Neural cell (in vitro differentiated cells): ENCODE measurements around the gene KCNQ1OT1. TPM values are rescaled to one million over a fixed set of nuclear protein-coding genes. Genes with fewer than 3 reads are reported as not detected.

Experiments used
- H2AFZ ChIP-seq: fragments of 200-600, 300-800 bp; sonication (generic), shearing (Covaris generic); 2 replicates; pipeline ENCODE4 v1.6.0; 2014; ENCODE audit warnings: low read depth, mild to moderate bottlenecking, antibody characterized with exemption, low read length, moderate library complexity
- H3F3A ChIP-seq: fragments of 200-600 bp; shearing (Covaris generic); 2 replicates; pipeline ENCODE4 v1.6.1; 2016; ENCODE audit warnings: mild to moderate bottlenecking, moderate library complexity, mixed read lengths, antibody characterized with exemption, low read length; ENCODE audit not compliant: insufficient read depth, poor library complexity, severe bottlenecking
- H3K27ac ChIP-seq: fragments of 200-600, 300-800 bp; sonication (generic), shearing (Covaris generic); 2 replicates; pipeline ENCODE4 v1.5.1; 2014; ENCODE audit warnings: mild to moderate bottlenecking, low read length, moderate library complexity
- H3K27me3 ChIP-seq: fragments of 300-800, 200-600 bp; sonication (generic), shearing (Covaris generic); 2 replicates; pipeline ENCODE4 v1.6.0; 2014; ENCODE audit warnings: mild to moderate bottlenecking, low read depth, low read length, moderate library complexity; ENCODE audit not compliant: insufficient read depth
- H3K36me3 ChIP-seq: fragments of 300-800, 200-600 bp; sonication (generic), shearing (Covaris generic); 2 replicates; pipeline ENCODE4 v1.5.1; 2014; ENCODE audit warnings: mild to moderate bottlenecking, antibody characterized with exemption, low read length, moderate library complexity; ENCODE audit not compliant: insufficient read depth
- H3K4me2 ChIP-seq: fragments of 300-800, 200-600 bp; sonication (generic), shearing (Covaris generic); 2 replicates; pipeline ENCODE4 v1.6.0; 2014; ENCODE audit warnings: mild to moderate bottlenecking, low read length
- H3K4me3 ChIP-seq: fragments of 300-800, 200-600 bp; sonication (generic), shearing (Covaris generic); 2 replicates; pipeline ENCODE4 v1.5.1; 2014; ENCODE audit warnings: mild to moderate bottlenecking, low read length, moderate library complexity
- H3K79me2 ChIP-seq: fragments of 200-600 bp; shearing (Covaris generic); replicated peaks from 2 replicates; pipeline ENCODE4 v1.6.0; 2014; ENCODE audit warnings: mild to moderate bottlenecking, low read length, moderate library complexity; ENCODE audit not compliant: insufficient read depth
- H3K9ac ChIP-seq: fragments of 300-800, 200-600 bp; sonication (generic), shearing (Covaris generic); 2 replicates; pipeline ENCODE4 v1.6.1; 2016; ENCODE audit warnings: mild to moderate bottlenecking, low read length, mixed read lengths
- H3K9me2 ChIP-seq: fragments of 200-600 bp; shearing (Covaris generic); 2 replicates; pipeline ENCODE4 v1.6.1; 2016; ENCODE audit warnings: mild to moderate bottlenecking, low read length, mixed read lengths; ENCODE audit not compliant: insufficient read depth
- H3K9me3 ChIP-seq: fragments of 200-600, 300-800 bp; sonication (generic), shearing (Covaris generic); 2 replicates; pipeline ENCODE4 v1.6.1; 2016; ENCODE audit warnings: mild to moderate bottlenecking, mixed run types, low read length, moderate library complexity, mixed read lengths
- H4K20me1 ChIP-seq: fragments of 200-600 bp; shearing (Covaris generic); 2 replicates; pipeline ENCODE4 v1.6.1; 2016; ENCODE audit warnings: mild to moderate bottlenecking, mixed run types; ENCODE audit not compliant: insufficient read depth
- EP300 ChIP-seq: fragments of 450-650 bp; conservative IDR thresholded peaks from 2 replicates; pipeline ENCODE4 v1.6.1; 2014; ENCODE audit warnings: antibody characterized with exemption, mild to moderate bottlenecking, moderate library complexity; ENCODE audit not compliant: poor library complexity, severe bottlenecking
- EZH2 ChIP-seq: fragments of 200-600, 300-800 bp; shearing (Covaris generic), sonication (generic); IDR thresholded peaks from 2 replicates; pipeline ENCODE4 v1.6.1; 2014; ENCODE audit warnings: antibody characterized with exemption, low read length, borderline replicate concordance, mild to moderate bottlenecking; ENCODE audit not compliant: insufficient read depth, poor library complexity, severe bottlenecking
- MXI1 ChIP-seq: fragments of 450-650 bp; conservative IDR thresholded peaks from 2 replicates; pipeline ENCODE4 v1.6.1; 2014; ENCODE audit warnings: antibody characterized with exemption, mild to moderate bottlenecking; ENCODE audit not compliant: poor library complexity, severe bottlenecking
- POLR2AphosphoS5 ChIP-seq: IDR thresholded peaks from 2 replicates; pipeline ENCODE4 v1.6.1; 2012
- RAD21 ChIP-seq: fragments of 450-650 bp; conservative IDR thresholded peaks from 2 replicates; pipeline ENCODE4 v1.6.1; 2014; ENCODE audit warnings: antibody characterized with exemption, mild to moderate bottlenecking, moderate library complexity
- REST ChIP-seq: IDR thresholded peaks from 2 replicates; pipeline ENCODE4 v1.6.1; 2012; ENCODE audit warnings: borderline replicate concordance
- SMC3 ChIP-seq: fragments of 450-650 bp; conservative IDR thresholded peaks from 2 replicates; pipeline ENCODE4 v1.6.1; 2014; ENCODE audit warnings: antibody characterized with exemption, mild to moderate bottlenecking, moderate library complexity; ENCODE audit not compliant: poor library complexity
- TAF1 ChIP-seq: IDR thresholded peaks from 2 replicates; pipeline ENCODE4 v1.6.1; 2012; ENCODE audit warnings: low read depth
- polyA plus RNA-seq: library from polyadenylated mRNA; depleted of rRNA; stranded (reverse); fragments of >200 nt; gene quantifications from 2 replicates; pipeline ENCODE4 v1.2.3, GENCODE V29; 2014
- TF ChIP-seq, protein P1 (sequence below): fragments of 450-650 bp; IDR thresholded peaks from 2 replicates; pipeline ENCODE4 v1.5.1; 2014; ENCODE audit warnings: antibody characterized with exemption, mild to moderate bottlenecking, moderate library complexity; ENCODE audit not compliant: poor library complexity, severe bottlenecking

Gene KCNQ1OT1
- polyA plus RNA-seq, 1 donor from 2014 or later, result 0.12 TPM

- Histone ChIP-seq H3F3A (no peaks in the 10 kb centered on the region), H3K27ac (no peak overlapping the region), H3K79me2 (peaks cover 4% of the 10 kb centered on the region)
These were observed 7.6 kb downstream of the KCNQ1OT1 start for GRCh38 chr11:2691991-2692875.

DNA sequence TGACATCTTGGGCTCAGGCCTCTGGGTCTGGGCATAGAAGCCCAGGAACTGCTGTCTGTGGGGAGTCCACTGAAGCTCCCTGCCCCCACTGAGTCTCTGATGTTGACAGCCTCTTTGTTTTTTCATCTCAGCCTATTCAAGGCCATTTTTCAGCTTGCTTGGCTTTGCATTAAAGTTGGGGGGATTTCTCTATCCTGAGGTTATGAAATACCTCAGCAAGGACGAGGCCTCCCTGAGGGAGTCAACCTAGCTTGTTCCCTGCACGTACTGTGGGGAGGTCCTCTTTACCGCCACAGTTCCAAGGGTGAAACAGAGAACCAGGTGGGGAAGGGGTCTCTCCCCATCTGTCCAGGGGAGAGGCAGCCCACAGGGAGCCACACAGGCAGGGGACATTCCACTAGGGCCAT is 8.4 kb downstream of the KCNQ1OT1 start:
- no peaks in the 10 kb centered on the region for H3K9me2 ChIP-seq
- H3K9me3 ChIP-seq, result no peaks in the 10 kb centered on the region
- H4K20me1 ChIP-seq, result no peaks in the 10 kb centered on the region
- H3K4me2 ChIP-seq, result no peak overlapping the region
- no peaks in the 10 kb centered on the region for H3K79me2 ChIP-seq
- H3K9ac ChIP-seq, result no peak overlapping the region
- no peaks in the 10 kb centered on the region for H3F3A ChIP-seq
- no peak overlapping the region for H2AFZ ChIP-seq
- H3K36me3 ChIP-seq, result no peaks in the 10 kb centered on the region
- H3K4me3 ChIP-seq, result no peak overlapping the region
- no peak overlapping the region for H3K27ac ChIP-seq
- no peaks in the 10 kb centered on the region for H3K27me3 ChIP-seq
- no peak for TF ChIP-seq REST
- TF ChIP-seq MXI1, result no peak
- no peak for TF ChIP-seq TAF1
- no peak for TF ChIP-seq SMC3
- TF ChIP-seq POLR2AphosphoS5, result no peak
- TF ChIP-seq RAD21, result no peak
- no peak for TF ChIP-seq EZH2

More at GRCh38 chr11:2691991-2692875, 7.6 kb downstream of the KCNQ1OT1 start:
- no peaks in the 10 kb centered on the region for H3K9me2 ChIP-seq
- H3K36me3 ChIP-seq, result no peaks in the 10 kb centered on the region
- no peak overlapping the region for H2AFZ ChIP-seq
- H3K4me3 ChIP-seq, result no peak overlapping the region
- no peaks in the 10 kb centered on the region for H3K9me3 ChIP-seq
- no peaks in the 10 kb centered on the region for H4K20me1 ChIP-seq
- no peak overlapping the region for H3K9ac ChIP-seq
- no peaks in the 10 kb centered on the region for H3K27me3 ChIP-seq
- no peak overlapping the region for H3K4me2 ChIP-seq
- TF ChIP-seq MXI1 (no peak), EZH2 (no peak), SMC3 (no peak), RAD21 (no peak), POLR2AphosphoS5 (no peak), EP300 (no peak), REST (no peak), TAF1 (no peak)
- TF ChIP-seq, protein P1, sequence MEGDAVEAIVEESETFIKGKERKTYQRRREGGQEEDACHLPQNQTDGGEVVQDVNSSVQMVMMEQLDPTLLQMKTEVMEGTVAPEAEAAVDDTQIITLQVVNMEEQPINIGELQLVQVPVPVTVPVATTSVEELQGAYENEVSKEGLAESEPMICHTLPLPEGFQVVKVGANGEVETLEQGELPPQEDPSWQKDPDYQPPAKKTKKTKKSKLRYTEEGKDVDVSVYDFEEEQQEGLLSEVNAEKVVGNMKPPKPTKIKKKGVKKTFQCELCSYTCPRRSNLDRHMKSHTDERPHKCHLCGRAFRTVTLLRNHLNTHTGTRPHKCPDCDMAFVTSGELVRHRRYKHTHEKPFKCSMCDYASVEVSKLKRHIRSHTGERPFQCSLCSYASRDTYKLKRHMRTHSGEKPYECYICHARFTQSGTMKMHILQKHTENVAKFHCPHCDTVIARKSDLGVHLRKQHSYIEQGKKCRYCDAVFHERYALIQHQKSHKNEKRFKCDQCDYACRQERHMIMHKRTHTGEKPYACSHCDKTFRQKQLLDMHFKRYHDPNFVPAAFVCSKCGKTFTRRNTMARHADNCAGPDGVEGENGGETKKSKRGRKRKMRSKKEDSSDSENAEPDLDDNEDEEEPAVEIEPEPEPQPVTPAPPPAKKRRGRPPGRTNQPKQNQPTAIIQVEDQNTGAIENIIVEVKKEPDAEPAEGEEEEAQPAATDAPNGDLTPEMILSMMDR, result no peak
